Measurements from ENCODE around the gene SRRM5.

Gene SRRM5, protein sequence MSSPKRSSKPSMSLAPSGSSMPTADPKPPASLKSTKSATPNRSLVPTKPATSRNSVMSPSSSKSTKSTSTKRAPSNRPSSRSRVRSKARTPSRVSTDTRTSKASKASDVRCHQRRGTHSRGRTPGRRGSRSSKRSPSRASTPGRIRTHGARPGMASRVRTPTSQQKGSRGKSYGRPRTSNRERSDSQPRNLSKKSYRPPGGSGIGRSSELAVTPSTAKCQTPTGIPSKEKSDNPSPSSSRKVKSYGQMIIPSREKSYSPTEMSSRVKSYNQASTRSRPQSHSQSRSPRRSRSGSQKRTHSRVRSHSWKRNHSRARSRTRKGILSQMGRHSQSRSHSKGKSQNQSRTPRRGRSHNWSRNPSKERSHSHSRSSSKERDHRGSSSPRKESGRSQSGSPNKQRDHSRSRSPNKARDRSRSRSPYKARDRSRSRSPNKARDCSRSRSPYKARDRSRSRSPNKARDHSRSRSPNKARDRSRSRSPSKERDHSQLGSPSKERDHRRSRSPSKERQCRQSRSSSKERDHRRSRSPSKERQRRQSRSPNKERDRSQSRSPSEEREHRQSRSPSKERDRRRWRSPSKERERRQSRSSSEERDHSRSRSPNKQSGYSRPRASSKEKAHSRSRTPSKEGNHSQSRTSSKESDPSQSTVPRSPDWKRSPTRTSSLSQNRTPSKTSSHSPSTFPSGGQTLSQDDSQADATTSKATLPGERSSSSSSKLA

DNA sequence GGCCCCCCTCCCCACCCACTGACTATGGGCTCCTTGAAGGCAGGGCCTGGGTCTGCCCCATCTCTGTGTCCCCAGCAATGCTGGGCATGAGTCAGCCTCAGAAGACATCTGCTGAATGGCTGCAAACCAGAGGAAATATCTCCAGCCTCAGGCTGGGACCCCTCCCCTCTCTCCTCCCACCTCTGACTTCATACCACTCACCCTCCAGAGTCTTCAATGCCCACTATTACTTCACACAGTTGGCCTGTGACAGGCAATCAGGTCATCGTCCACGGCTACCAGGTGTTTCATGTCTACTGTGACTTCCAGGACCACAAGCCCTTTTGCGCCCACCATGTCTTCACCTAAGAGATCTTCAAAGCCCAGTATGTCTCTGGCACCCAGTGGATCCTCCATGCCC lies at the start of gene SRRM5:
Gene SRRM5, plus strand, starts transcription at position 301 of the 400 bp plus-strand sequence. Its CDS starts 34 bp downstream, at position 335.
- no peak for ATAC-seq
- peak within 1 kb of the TSS; percentile 14 for H3K27ac Mint-ChIP-seq

DNA sequence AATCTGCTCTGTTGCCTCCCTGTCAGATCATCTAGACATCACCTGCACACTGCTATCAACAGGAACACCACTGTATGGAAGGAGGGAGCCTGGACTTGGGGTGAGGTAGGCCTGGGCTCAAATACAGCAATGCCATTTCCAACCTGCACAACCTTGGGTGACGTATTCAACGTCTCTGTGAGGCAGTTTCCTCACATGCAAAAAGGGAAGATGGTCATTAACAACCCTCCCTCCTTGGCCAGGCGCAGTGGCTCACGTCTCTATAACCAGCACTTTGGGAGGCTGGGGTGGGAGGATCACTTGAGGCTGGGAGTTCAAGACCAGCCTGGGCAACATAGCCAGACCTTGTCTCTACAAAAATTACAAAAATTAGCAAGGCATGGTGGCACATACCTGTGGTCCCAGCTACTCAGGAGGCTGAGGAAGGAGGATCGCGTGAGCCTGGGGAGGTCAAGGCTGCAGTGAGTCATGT lies 49.6 kb upstream of the SRRM5 start:
- Mint-ChIP-seq H3K4me1 (peaks cover 56% of the 10 kb centered on the region), H3K27ac (peak overlapping the region; percentile 82), H3K36me3 (peaks cover 46% of the 10 kb centered on the region), H3K27me3 (no peaks in the 10 kb centered on the region), H3K4me3 (no peak overlapping the region), H3K9me3 (no peaks in the 10 kb centered on the region)
- no peak for ATAC-seq

More for the DNA sequence above, at the start of gene SRRM5:
- H3K36me3 Mint-ChIP-seq = peaks cover 37% of the 10 kb centered on the region
- H3K4me1 Mint-ChIP-seq = peaks cover 18% of the 10 kb centered on the region
- no peaks in the 10 kb centered on the region for H3K27me3 Mint-ChIP-seq
- no peaks in the 10 kb centered on the region for H3K9me3 Mint-ChIP-seq
- no peak within 1 kb of the TSS for H3K4me3 Mint-ChIP-seq

DNA sequence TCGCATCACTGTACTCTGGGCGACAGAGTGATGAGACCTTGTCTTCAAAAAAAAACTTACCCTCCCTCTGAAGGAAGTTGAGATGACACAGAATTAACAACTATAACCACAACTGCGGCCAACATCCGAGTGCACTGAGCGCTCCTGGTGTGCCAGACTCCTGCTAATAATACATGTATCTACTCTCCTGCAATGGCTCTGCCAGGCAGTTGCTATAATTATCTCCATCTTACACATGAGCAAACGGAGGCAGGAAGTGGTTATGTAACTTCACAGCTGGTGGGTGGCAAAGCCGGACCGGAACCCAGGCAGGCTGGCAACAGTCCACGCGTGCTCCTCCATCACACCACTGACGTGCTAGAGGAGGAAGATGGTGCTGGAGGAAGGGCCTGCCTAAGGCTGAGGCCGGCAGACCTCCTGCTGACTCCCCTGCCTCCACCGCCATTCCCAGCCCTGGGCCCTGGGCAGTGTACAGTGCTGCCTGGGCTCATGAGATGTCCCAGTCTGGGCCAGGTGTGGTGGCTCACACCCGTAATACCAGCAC lies 49.1 kb upstream of the SRRM5 start:
- no peaks in the 10 kb centered on the region for H3K27me3 Mint-ChIP-seq
- peak overlapping the region; percentile 50 for H3K4me3 Mint-ChIP-seq
- H3K9me3 Mint-ChIP-seq = no peaks in the 10 kb centered on the region
- H3K36me3 Mint-ChIP-seq = peaks cover 42% of the 10 kb centered on the region
- H3K27ac Mint-ChIP-seq = peak overlapping the region; percentile 82
- peak; percentile 93 for ATAC-seq
- peaks cover 56% of the 10 kb centered on the region for H3K4me1 Mint-ChIP-seq

DNA sequence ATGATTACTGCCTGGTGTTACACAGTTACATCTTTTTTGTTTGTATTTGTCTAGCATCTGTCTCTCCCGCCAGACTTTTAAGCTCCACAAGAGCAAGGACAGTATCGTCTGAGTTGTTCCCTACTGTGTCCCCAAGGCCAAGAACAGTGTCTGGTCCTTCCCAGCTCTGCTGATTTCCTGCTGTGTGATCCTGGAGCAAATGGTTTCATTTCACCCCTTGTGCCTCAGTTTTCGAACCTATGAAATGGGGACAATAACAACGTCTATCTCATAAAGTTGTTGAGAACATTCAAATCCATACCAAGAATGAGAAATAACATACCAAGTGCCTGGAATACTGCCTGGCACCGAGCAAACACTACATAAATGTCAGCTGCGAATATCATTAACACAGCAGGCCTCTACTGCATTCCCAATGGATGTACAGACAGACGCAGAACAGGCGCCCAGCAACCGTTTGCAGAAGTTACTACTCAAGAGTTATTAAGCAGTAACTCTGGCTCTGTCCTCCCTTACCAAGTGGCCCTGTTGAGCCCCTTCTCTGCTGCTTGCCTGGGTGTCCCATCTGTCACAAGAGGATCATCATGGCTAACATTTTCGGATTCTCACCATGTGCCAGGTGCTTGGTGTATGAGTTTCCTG lies 48.0 kb upstream of the SRRM5 start:
- peaks cover 39% of the 10 kb centered on the region for H3K36me3 Mint-ChIP-seq
- H3K9me3 Mint-ChIP-seq = no peaks in the 10 kb centered on the region
- no peak overlapping the region for H3K4me3 Mint-ChIP-seq
- ATAC-seq = no peak
- peak overlapping the region; percentile 82 for H3K27ac Mint-ChIP-seq
- peaks cover 56% of the 10 kb centered on the region for H3K4me1 Mint-ChIP-seq
- no peaks in the 10 kb centered on the region for H3K27me3 Mint-ChIP-seq

DNA sequence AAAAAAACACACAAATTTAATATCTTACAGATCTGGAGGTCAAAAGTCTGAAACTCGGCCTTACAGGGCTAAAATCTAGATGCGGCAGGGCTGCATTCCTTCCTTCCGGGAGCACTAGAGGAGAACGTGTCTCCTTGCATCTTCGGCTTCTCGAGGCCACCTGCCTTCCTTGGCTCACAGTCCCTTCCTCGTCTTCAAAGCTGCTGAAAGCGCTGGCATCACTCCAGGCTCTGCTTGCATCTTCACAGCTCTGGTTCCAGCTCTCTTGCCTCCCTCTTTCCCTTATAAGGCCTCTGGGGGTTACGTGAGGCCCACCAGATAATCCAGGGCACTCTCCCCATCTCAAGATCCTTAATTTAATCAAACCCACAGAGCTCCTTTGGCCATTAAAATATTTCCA lies 47.1 kb upstream of the SRRM5 start:
- peaks cover 59% of the 10 kb centered on the region for H3K4me1 Mint-ChIP-seq
- peaks cover 36% of the 10 kb centered on the region for H3K36me3 Mint-ChIP-seq
- H3K27ac Mint-ChIP-seq = peak overlapping the region; percentile 82
- H3K27me3 Mint-ChIP-seq = no peaks in the 10 kb centered on the region
- no peaks in the 10 kb centered on the region for H3K9me3 Mint-ChIP-seq
- H3K4me3 Mint-ChIP-seq = no peak overlapping the region
- no peak for ATAC-seq

DNA sequence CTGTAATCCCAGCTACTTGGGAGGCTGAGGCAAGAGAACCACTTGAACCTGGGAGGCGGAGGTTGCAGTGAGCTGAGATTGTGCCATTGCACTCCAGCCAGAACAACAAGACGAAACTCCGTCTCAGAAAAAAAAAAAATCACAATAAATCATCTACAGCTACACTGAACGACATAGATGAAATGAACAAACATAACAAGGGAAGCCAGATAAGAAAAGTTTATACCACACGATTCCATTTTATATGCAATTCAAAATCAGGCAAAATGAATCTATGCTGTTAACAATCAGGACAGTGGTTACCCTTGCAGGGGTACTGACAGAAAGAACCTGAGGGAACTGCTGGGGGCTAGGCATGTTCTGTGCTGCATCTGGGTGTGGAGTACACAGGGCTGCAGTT lies 42.2 kb upstream of the SRRM5 start:
- no peaks in the 10 kb centered on the region for H3K27me3 Mint-ChIP-seq
- no peaks in the 10 kb centered on the region for H3K9me3 Mint-ChIP-seq
- H3K4me3 Mint-ChIP-seq = no peak overlapping the region
- no peak for ATAC-seq
- peaks cover 21% of the 10 kb centered on the region for H3K36me3 Mint-ChIP-seq
- peaks cover 35% of the 10 kb centered on the region for H3K4me1 Mint-ChIP-seq
- peak overlapping the region; percentile 49 for H3K27ac Mint-ChIP-seq

DNA sequence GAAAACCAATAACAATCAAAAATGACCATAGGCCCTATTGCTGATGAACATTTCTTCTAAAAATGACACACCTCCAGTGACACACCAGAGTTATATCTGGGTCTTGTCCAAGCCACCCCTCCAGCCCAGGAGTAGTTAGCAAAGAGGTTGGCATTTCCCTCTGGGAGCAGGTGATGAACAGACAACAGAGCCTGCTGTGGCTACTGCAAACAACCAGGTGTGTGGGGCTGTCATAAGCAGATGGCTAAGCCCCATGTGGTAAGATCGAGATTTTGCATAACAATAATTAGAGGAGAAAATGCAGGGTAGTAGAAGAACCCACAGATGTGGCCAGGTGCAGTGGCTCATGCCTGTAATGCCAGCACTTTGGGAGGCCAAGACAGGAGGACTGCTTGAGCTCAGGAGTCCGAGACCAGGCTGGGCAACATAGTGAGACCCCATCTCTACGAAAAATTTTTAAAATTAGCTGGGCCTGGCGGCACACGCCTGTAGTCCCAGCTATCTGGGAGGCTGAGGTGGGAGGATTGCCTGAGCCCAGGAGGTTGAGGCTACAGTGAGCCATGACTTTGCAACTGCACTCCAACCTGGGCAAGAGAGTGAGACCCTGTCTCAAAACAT lies 41.6 kb upstream of the SRRM5 start:
- Mint-ChIP-seq H3K4me3 (no peak overlapping the region), H3K27me3 (no peaks in the 10 kb centered on the region), H3K9me3 (no peaks in the 10 kb centered on the region), H3K36me3 (peaks cover 21% of the 10 kb centered on the region), H3K27ac (peak overlapping the region; percentile 49), H3K4me1 (peaks cover 36% of the 10 kb centered on the region)
- no peak for ATAC-seq

DNA sequence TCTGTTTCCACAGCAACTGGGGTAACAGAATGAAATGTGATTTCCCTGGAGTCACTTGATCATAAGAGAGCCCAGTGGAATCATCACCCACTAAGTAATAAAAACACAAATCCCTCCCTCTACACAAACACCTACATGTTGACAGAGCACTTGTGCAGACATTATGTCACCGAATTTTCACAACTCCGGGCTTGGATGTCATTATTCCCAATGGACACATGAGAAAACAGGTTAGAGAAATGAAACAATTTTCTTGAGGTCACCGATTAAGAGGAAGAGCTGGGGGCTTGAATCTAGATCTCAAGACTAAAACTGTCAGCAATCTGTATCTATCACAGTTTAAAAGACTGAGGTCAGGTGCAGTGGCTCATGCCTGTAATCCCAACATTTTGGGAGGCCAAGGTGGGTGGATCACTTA lies 39.7 kb upstream of the SRRM5 start:
- no peaks in the 10 kb centered on the region for H3K9me3 Mint-ChIP-seq
- no peak for ATAC-seq
- peaks cover 46% of the 10 kb centered on the region for H3K4me1 Mint-ChIP-seq
- no peaks in the 10 kb centered on the region for H3K27me3 Mint-ChIP-seq
- H3K27ac Mint-ChIP-seq = peak overlapping the region; percentile 9
- peaks cover 16% of the 10 kb centered on the region for H3K36me3 Mint-ChIP-seq
- no peak overlapping the region for H3K4me3 Mint-ChIP-seq

DNA sequence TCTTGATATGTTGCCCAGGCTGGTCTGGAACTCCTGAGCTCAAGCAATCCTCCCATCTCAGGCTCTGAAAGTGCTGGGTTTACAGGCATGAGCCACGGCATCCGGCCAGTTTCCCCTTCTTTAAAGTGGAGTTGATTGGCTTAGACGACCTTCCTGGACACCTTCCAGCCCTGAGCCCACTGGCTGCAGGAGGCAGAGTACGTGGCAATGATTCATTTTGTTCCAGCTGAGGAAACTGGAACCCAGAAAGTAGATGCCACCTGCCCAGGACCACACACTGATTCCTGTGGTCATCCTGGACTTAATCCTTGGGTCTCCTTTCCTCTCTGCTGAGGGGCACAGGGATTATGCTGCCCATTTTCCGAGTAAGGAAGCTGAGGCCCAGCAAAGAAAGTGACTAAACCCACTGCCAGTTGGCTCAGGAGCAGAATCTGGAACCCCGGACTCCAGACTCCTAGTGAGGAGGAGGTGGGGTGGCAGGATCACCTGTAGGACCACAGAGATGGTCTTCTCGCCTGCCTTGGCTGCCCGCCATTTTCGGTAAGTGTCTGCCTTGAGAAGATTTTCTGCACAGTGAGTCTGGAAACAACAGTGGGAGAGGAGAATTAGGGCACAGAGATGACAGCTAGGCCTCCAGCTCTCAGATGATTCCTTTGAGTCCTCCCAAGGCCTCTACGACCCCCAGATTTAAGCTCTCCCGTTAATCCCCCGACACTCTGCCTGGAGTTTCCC lies 37.3 kb upstream of the SRRM5 start:
- ATAC-seq = no peak
- Mint-ChIP-seq H3K4me1 (peaks cover 44% of the 10 kb centered on the region), H3K27ac (peak overlapping the region; percentile 98), H3K36me3 (peaks cover 15% of the 10 kb centered on the region), H3K27me3 (no peaks in the 10 kb centered on the region), H3K4me3 (peak overlapping the region; percentile 96), H3K9me3 (no peaks in the 10 kb centered on the region)

DNA sequence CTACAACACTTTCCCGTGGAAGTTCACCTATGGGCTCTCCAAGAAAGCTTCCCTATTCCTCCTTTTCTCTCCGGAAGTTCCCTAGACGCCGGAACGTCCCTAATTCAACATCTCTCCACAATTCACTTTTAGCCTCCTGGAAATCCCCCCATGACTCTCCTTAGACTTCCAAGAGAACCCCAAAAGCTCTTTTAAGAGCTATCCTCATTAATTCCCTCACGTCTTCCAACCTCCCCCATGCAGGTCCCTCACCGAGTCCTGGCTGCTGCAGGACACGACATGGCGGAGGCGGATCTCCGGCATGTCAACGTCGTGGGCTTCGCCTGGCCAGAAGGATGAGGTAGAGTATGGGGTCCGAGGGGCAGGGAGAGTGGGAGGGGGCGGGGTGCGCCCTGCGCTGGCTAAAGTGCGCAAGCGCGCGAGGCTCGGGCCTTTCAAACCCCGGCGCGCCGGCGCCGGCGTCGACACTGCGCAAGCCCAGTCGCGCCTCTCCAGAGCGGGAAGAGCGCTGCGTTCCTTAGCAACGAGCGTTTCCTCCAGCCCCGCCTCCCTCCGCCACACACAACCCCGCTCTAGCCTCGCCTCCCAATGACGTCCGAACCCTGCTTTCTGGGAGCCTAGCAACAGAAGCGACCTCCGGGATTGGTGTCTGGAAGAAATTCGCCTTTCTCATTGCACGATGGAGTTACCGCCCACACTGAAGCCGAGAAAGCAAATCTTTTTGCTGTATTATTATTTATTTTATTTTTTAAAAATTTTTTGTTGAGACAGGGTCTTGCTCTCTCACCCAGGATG lies 36.5 kb upstream of the SRRM5 start, which contains the start of the genes PINLYP and XRCC1:
Gene PINLYP, plus strand, starts transcription at position 646 of the 795 bp plus-strand sequence. CDS start 1,391 bp downstream, outside the sequence.
Gene XRCC1, minus strand, starts transcription at position 372 of the 795 bp plus-strand sequence. Its CDS starts 69 bp downstream, at position 303.
- Mint-ChIP-seq H3K27me3 (no peaks in the 10 kb centered on the region), H3K9me3 (no peaks in the 10 kb centered on the region), H3K36me3 (peaks cover 8% of the 10 kb centered on the region), H3K4me1 (peaks cover 43% of the 10 kb centered on the region), H3K4me3 (peak within 1 kb of the TSS; percentile 96), H3K27ac (peak within 1 kb of the TSS; percentile 98)
- ATAC-seq = peak; percentile 99

DNA sequence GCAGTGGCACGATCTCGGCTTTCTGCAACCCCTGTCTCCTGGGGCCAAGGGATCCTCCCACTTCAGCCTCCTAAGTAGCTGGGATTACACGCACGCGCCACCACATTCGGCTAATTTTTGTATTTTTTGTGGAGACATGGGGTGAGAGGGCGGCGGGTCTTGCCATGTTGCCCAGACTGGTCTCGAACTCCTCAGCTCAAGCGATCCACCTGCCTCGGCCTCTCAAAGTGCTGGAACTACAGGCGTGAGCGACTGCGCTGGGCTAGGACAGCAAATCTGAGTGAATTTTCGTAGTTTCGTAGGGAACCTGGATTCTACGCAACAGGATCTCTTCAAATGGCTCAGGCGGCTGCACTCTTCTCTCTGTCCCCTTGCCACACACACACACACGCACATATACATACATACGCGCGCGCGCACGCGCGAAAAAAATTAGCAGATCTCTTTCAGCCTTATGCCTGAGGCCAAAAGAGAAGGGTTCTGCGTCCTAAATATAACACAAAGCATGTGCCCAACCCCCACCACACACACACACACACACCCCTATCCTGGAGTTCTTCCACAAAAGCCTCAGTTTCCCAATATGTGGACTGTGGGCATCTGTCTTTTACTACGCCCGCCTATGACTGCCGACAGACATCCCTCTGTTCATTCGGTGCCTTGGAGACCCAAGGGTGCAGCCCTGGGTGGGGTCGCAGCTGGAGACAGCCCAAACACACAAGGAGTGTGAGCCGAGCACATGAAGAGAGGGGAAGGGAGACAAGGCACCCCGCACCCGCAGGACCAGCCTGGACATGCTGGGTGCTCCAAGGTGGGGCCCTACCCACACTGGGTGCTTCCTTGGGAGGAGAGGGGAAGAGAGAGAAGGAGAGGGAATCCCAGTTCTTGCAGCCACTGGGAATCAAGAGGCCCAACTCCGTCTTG lies 35.7 kb upstream of the SRRM5 start:
- peak overlapping the region; percentile 98 for H3K27ac Mint-ChIP-seq

DNA sequence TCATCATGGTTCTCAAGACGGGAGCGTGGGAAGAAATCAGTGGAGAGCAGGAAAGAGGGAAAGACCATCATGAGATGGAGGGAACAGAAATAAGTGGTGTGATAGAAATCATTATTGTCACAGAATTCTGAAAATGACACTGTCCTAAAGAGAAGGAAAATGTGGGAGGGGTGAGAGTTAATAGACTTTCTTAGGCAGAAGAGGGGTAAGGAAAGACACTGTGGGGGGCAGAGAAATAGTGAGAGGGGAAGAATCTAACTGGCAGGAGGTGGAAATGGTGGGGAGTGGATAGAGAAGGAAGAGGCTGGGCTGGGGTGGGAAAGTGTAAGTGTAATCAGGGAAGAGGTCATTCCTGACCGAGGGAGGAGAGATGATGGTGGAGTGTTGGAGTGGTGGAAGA lies 33.1 kb upstream of the SRRM5 start:
- Mint-ChIP-seq H3K4me1 (peaks cover 27% of the 10 kb centered on the region), H3K36me3 (no peaks in the 10 kb centered on the region), H3K9me3 (no peaks in the 10 kb centered on the region), H3K4me3 (no peak overlapping the region), H3K27ac (peak overlapping the region; percentile 41), H3K27me3 (no peaks in the 10 kb centered on the region)
- ATAC-seq = no peak

More for the DNA sequence above, 35.7 kb upstream of the SRRM5 start:
- ATAC-seq = no peak
- Mint-ChIP-seq H3K27me3 (no peaks in the 10 kb centered on the region), H3K9me3 (no peaks in the 10 kb centered on the region), H3K4me1 (peaks cover 38% of the 10 kb centered on the region), H3K4me3 (peak overlapping the region; percentile 96), H3K36me3 (peaks cover 7% of the 10 kb centered on the region)
